ENCODE data around the gene RBBP8NL. TPM values are rescaled to one million over a fixed set of nuclear protein-coding genes. Genes with fewer than 3 reads are reported as not detected.

The RBBP8NL gene
- total and polyA plus RNA-seq, 2 of the 8 experiments (the other 6 are each of a cell fraction or from before 2014, with no cell fraction given), result 0.43 to 0.48 TPM

- H3K18ac ChIP-seq (ENCODE audit: extremely low read depth, low read length), result peak overlapping the region; percentile 87
- H2BK15ac ChIP-seq (ENCODE audit: low read length), result peak overlapping the region; percentile 75
- H4K91ac ChIP-seq (replicated peaks; ENCODE audit: insufficient read length, low read length), result peak overlapping the region; percentile 91
- FAIRE-seq (no peak), DNase-seq (ENCODE audit: low read depth in 1 of 2, low spot score in 2 of 2) (no peak)
- H3K4me2 ChIP-seq (ENCODE audit: insufficient read depth in 1 of 2, low read depth in 2 of 2, low read length in 2 of 2), result no peak overlapping the region
- H4K20me1 ChIP-seq (replicated peaks in 1 of 2; ENCODE audit: control insufficient read depth in 1 of 2, insufficient read depth in 2 of 2, low read length in 2 of 2), result no peaks in the 10 kb centered on the region
- 0 out of 7 replicates have a peak overlapping the region, but pooled peaks of 1 of the 4 experiments have one; percentile 5 for H3K9ac ChIP-seq (replicated peaks in 1 of 4; ENCODE audit: extremely low read depth in 1 of 4, low read depth in 3 of 4, low read length in 3 of 4)
- H2AK5ac ChIP-seq (ENCODE audit: low read depth, low read length), result no peak overlapping the region
- no peak overlapping the region for H2AFZ ChIP-seq (ENCODE audit: low read length)
- no peaks in the 10 kb centered on the region for H3K27me3 ChIP-seq (replicated peaks in 1 of 4; ENCODE audit: control insufficient read depth in 3 of 4, extremely low read depth in 1 of 4, insufficient read depth in 3 of 4, low read length in 3 of 4)
- CTCF ChIA-PET (ENCODE audit: partially characterized antibody), result interaction anchor here (0.6 to 14.1 kb wide), 14 partner anchors 8 to 93 kb away, joined by 3 to 212 read pairs (median 4); partner anchors contain the start of gene LAMA5
- no peak overlapping the region; the same call in 1 of the 2 replicates for H4K8ac ChIP-seq (ENCODE audit: extremely low read depth, insufficient read depth, low read length)
- H3K9me3 ChIP-seq (ENCODE audit: insufficient read depth in 2 of 2, low read depth in 1 of 2, low read length in 1 of 2), result no peaks in the 10 kb centered on the region
- H3K36me3 ChIP-seq (ENCODE audit: control insufficient read depth in 2 of 4, insufficient read depth in 4 of 4, low read length in 3 of 4), result no peaks in the 10 kb centered on the region; a peak in 1 of 8 replicates
- H2BK12ac ChIP-seq (ENCODE audit: low read depth, low read length), result peak overlapping the region; percentile 60; the same call in 1 of the 2 replicates
- peak overlapping the region; percentile 95; the same call in 1 of the 2 replicates for H2BK20ac ChIP-seq (ENCODE audit: low read length)
- H3K4me3 ChIP-seq (ENCODE audit: extremely low read depth in 1 of 4, insufficient read depth in 2 of 4, low read depth in 3 of 4, low read length in 4 of 4), result no peak overlapping the region
- POLR2A ChIA-PET (ENCODE audit: partially characterized antibody), result interaction anchor here (0.8 to 10.7 kb wide), 18 partner anchors 9 to 72 kb away, joined by 3 to 213 read pairs (median 5); partner anchors contain the start of genes ADRM1, LAMA5 and RPS21
- H4K5ac ChIP-seq (ENCODE audit: insufficient read length, low read depth, low read length), result peak overlapping the region; percentile 3
- no peaks in the 10 kb centered on the region; the same call in 1 of the 2 replicates for H3K79me1 ChIP-seq (ENCODE audit: low read depth, low read length)
- no peaks in the 10 kb centered on the region for H3K79me2 ChIP-seq (ENCODE audit: control insufficient read depth in 1 of 2, insufficient read depth in 2 of 2, low read length in 2 of 2)
- peak overlapping the region; percentile 64 for H2BK120ac ChIP-seq (replicated peaks; ENCODE audit: low read depth, low read length)
- H3K27ac ChIP-seq (ENCODE audit: low read depth, low read length), result no peak overlapping the region
- no peak overlapping the region for H3K14ac ChIP-seq (ENCODE audit: insufficient read length)
- H3K56ac ChIP-seq (replicated peaks; ENCODE audit: insufficient read length, low read depth, low read length), result no peak overlapping the region
- peaks cover 5 to 39% (median 37%) of the 10 kb centered on the region in 4 experiments for H3K4me1 ChIP-seq (replicated peaks in 1 of 4; ENCODE audit: control insufficient read depth in 3 of 4, insufficient read depth in 4 of 4, low read length in 3 of 4)
- H3K4ac ChIP-seq (replicated peaks; ENCODE audit: insufficient read length, low read depth, low read length), result peak overlapping the region; percentile 60
- peak overlapping the region; percentile 80 for H2BK5ac ChIP-seq (ENCODE audit: low read depth, low read length)
- H3K23me2 ChIP-seq (ENCODE audit: low read depth, low read length), result no peaks in the 10 kb centered on the region
- 84% methylated on average over 24 of the region's 24 CpGs; no CpG with 5 or more reads in 1 of the 2 experiments for WGBS, 2 experiments (ENCODE audit: extremely low coverage in 1 of 2, insufficient coverage in 1 of 2, insufficient read length in 1 of 2, insufficient replicate concordance in 2 of 2, low coverage in 1 of 2, low lambda C conversion rate in 2 of 2, missing lambda C conversion rate in 1 of 2)
- H3K23ac ChIP-seq (ENCODE audit: insufficient read length), result no peak overlapping the region
Measured at GRCh38 chr20:62374331-62375152, 52.8 kb downstream of the RBBP8NL start.

All from H1 (cell line).